ENCODE results near the gene MTMR6.

The MTMR6 gene

DNA sequence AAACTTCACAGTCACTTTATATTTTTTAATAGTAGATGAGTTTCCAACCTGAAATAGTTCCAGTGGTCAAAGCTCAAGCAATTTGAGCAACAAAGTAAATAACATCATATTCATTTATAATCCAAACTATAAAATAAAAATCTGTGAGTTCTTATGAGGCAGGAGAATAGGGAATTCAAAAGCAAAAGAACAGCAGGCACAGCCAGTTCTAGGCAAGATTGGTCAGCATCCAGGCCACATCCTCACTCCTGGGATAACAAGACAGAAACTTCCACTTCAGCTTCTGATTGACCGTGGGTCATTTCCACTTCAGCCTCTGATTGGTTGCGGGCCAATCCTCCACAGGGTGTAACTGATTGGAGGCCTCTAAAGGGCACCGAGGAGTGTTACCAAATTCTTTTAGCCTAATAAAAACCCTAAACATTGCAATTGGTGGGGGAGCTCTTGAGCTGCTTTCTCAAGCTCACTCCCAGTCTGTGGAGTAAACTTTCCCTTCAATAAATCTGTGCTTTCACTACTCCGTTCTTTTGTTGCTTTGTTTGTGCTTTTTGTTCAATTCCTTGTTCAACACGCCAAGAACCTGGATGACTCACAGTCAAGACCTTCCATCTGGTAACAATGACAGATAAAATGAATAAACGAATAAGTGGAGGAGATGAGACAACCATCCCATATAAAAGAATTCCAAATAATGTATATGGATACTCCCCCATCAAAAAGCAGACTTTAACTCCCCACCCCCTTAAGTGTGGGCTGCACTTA lies 72.6 kb downstream of the MTMR6 start:
- no peak for DNase-seq

DNA sequence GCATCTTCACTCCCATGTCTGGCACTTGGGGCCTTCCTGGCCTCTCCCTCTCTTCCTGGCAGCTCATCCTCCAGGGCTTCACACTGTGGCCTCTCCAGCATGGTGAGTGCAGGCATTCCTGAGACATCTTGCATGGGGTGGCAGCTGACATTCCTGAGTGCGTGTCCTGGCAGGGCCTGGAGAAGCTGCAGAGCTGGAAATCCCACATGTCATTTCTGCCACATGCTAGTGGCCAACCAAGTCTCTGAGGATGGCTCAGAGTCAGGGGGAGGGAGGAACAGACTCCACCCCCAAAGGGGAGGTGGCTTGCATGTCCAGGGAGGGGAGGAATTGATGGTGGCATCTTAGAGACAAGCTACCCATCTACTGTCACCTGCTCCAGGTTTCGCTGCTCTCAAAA lies 73.6 kb downstream of the MTMR6 start:
- no peak for DNase-seq

DNA sequence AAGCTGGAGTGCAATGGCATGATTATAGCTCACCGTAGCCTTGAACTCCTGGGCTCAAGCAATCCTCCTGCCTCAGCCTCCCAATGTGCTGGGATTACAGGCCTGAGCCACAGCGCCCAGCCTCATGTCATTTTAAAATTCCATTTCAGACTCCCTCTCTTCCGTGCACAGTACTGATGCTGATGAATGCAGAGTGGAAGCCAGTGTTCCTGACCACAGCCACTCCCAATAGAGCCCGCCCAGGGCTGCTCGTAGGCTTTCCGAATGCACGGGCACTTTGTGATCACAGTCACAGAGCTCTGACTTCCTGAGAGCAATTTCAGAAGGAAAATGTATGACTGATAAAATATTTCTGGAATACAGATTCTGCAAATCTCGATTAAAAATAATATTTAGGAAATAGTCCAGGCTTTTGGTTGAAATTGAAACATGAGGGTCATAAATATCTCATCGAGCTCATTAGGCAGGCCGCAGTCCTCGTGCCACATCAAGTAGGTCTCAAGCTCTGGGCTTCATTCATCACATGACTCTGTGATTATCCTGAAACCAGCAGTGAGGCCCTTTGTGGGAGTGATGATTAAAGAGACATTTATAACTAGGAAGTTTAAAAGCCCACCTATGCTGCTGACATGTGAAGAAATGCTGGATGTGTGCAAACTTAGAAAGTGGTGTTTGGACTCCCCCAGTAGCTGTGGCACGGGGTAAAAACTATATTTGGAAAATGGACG lies 76.3 kb downstream of the MTMR6 start:
- no peak for DNase-seq

DNA sequence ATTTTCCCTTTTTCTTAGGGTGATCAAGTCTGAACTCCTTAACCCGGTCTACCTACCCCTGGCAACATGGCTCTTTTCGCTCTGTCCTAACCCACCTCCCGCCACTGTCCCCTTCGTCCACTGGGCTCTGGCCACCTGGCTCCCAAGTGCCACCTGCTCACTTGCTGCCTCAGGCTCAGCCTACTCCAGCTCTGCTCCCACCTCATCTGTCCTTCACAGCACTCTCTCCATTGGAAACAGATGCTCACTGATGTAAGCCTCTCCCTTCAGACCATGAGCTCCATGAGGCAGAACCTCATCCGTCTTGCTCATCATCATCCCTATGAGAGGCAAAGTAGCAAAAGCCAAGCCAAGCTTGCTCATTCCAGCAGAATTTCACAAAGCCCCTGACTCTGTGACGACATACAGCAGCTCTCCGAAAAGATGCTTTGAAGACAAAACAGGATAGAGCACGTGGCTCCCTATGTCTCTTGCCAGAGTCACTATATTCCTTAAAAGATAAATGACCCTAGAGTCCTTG lies 79.9 kb downstream of the MTMR6 start:
- DNase-seq, result no peak

GRCh38 chr13:25204863-25205262 lies 82.4 kb downstream of the MTMR6 start:
- DNase-seq, result no peak

GRCh38 chr13:25203127-25203740 lies 84.1 kb downstream of the MTMR6 start:
- DNase-seq, result no peak

GRCh38 chr13:25200783-25201182 lies 86.5 kb downstream of the MTMR6 start:
- no peak for DNase-seq

DNA sequence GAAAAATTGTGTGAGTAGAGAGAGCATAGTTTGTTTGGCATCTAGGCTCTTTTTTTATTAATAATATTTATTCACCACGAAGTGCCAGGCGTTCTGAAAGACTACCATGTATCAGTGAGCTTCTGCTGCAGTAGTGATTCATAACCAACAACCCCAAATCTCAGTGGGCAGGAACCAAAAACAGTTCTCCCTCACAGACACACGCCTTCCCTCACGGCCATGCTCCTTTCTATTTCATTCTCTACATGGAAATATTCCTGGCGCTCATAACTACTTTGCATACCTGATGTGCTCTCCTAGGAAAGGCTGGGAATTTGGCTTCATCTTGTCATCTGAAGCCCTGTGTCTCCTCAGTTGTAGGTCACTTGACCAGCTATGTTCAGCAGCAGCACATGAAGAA lies 88.6 kb downstream of the MTMR6 start:
- no peak for DNase-seq

DNA sequence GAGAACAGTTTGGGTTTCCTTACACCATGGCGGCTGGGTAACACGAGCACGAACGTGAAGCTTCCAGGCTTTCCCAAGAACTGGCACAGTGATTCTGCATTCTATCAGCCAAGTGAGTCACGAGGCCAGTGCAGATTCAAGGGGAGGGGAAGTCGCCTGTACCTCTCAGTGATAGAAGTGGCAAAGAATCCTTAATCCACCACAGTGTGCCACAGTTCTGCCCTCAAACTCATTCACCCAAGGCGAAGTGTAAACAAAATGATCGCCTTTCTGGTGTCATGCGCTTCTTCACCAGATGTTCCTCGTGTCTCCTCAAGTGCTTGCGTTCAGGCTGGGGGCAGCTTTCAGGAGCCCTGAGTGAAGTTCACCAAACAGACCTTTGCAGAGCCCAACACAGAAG lies 90.3 kb downstream of the MTMR6 start:
- no peak for DNase-seq
